Measurements from ENCODE around the gene DLGAP1.

DLGAP1 gene

GRCh38 chr18:3923750-3924149, 531.4 kb downstream of the DLGAP1 start:
- Histone ChIP-seq H3K79me2 (ENCODE audit: insufficient read depth, low read length) (no peaks in the 10 kb centered on the region), H3K27ac (ENCODE audit: low read depth, low read length, poor library complexity, severe bottlenecking) (peak overlapping the region; percentile 88), H3K4me2 (ENCODE audit: low read length) (peak overlapping the region; percentile 8; the same call in 1 of the 2 replicates), H3K9me2 (ENCODE audit: low read depth, low read length) (no peaks in the 10 kb centered on the region), H3K27me3 (ENCODE audit: insufficient read depth, low read length) (no peaks in the 10 kb centered on the region), H3K4me3 (ENCODE audit: low read depth, low read length, poor library complexity, severe bottlenecking) (no peak overlapping the region), H3K9me3 (ENCODE audit: low read length) (no peaks in the 10 kb centered on the region), H3K4me1 (ENCODE audit: insufficient read depth, low read length, severe bottlenecking) (peaks cover 70% of the 10 kb centered on the region), H3K9ac (ENCODE audit: low read length) (no peak overlapping the region; the same call in 1 of the 2 replicates), H3F3A (ENCODE audit: insufficient read depth, low read length) (no peaks in the 10 kb centered on the region), H2AFZ (ENCODE audit: low read length) (0 out of 2 replicates have a peak overlapping the region, but pooled peaks have one; percentile 3), H3K36me3 (ENCODE audit: insufficient read depth, low read length) (no peaks in the 10 kb centered on the region), H4K20me1 (ENCODE audit: insufficient read depth, low read length) (no peaks in the 10 kb centered on the region)
- no peak for TF ChIP-seq EZH2 (IDR thresholded peaks at IDR 0.05; ENCODE audit: borderline replicate concordance, low read length)
- no peak for TF ChIP-seq CTCF (IDR thresholded peaks at IDR 0.05; ENCODE audit: low read length)

- Histone ChIP-seq H3K9me2 (ENCODE audit: low read depth, low read length) (no peaks in the 10 kb centered on the region), H3K4me3 (ENCODE audit: low read depth, low read length, poor library complexity, severe bottlenecking) (no peak overlapping the region), H3K27ac (ENCODE audit: low read depth, low read length, poor library complexity, severe bottlenecking) (peak overlapping the region; percentile 60), H3K27me3 (ENCODE audit: insufficient read depth, low read length) (no peaks in the 10 kb centered on the region), H2AFZ (ENCODE audit: low read length) (peak overlapping the region; percentile 79; the same call in 1 of the 2 replicates), H3K9ac (ENCODE audit: low read length) (no peak overlapping the region), H3K4me2 (ENCODE audit: low read length) (peak overlapping the region; percentile 20; the same call in 1 of the 2 replicates), H3K9me3 (ENCODE audit: low read length) (no peaks in the 10 kb centered on the region), H3K79me2 (ENCODE audit: insufficient read depth, low read length) (no peaks in the 10 kb centered on the region), H3K36me3 (ENCODE audit: insufficient read depth, low read length) (no peaks in the 10 kb centered on the region), H4K20me1 (ENCODE audit: insufficient read depth, low read length) (no peaks in the 10 kb centered on the region), H3K4me1 (ENCODE audit: insufficient read depth, low read length, severe bottlenecking) (peaks cover 90% of the 10 kb centered on the region), H3F3A (ENCODE audit: insufficient read depth, low read length) (no peaks in the 10 kb centered on the region)
- TF ChIP-seq CTCF (IDR thresholded peaks at IDR 0.05; ENCODE audit: low read length) (no peak), EZH2 (IDR thresholded peaks at IDR 0.05; ENCODE audit: borderline replicate concordance, low read length) (no peak)
Observed at GRCh38 chr18:3921826-3922225, 533.3 kb downstream of the DLGAP1 start.

GRCh38 chr18:3920832-3921231, 534.3 kb downstream of the DLGAP1 start:
- Histone ChIP-seq H3F3A (ENCODE audit: insufficient read depth, low read length) (no peaks in the 10 kb centered on the region), H3K4me2 (ENCODE audit: low read length) (no peak overlapping the region), H3K79me2 (ENCODE audit: insufficient read depth, low read length) (no peaks in the 10 kb centered on the region), H3K27ac (ENCODE audit: low read depth, low read length, poor library complexity, severe bottlenecking) (peak overlapping the region; percentile 60), H2AFZ (ENCODE audit: low read length) (no peak overlapping the region), H3K4me3 (ENCODE audit: low read depth, low read length, poor library complexity, severe bottlenecking) (no peak overlapping the region), H3K9ac (ENCODE audit: low read length) (no peak overlapping the region), H3K36me3 (ENCODE audit: insufficient read depth, low read length) (no peaks in the 10 kb centered on the region), H3K9me3 (ENCODE audit: low read length) (no peaks in the 10 kb centered on the region), H3K4me1 (ENCODE audit: insufficient read depth, low read length, severe bottlenecking) (peaks cover 94% of the 10 kb centered on the region), H4K20me1 (ENCODE audit: insufficient read depth, low read length) (no peaks in the 10 kb centered on the region), H3K27me3 (ENCODE audit: insufficient read depth, low read length) (no peaks in the 10 kb centered on the region), H3K9me2 (ENCODE audit: low read depth, low read length) (no peaks in the 10 kb centered on the region)
- no peak for TF ChIP-seq CTCF (IDR thresholded peaks at IDR 0.05; ENCODE audit: low read length)
- no peak for TF ChIP-seq EZH2 (IDR thresholded peaks at IDR 0.05; ENCODE audit: borderline replicate concordance, low read length)

Data from OCI-LY1 (cell line).